GM21515 (cell line): ENCODE data around the gene EMC7.
"Not testable (repeated sequence)": the region's sequence is repeated elsewhere in the genome, so short reads cannot be mapped to it uniquely, and the experiment has no call there.

Experiments
- ATAC-seq: cut with Tn5 transposase; IDR thresholded peaks from one replicate; pipeline ENCODE4 v1.9.1; 2021; ENCODE audit not compliant: unreplicated experiment

Gene EMC7

DNA sequence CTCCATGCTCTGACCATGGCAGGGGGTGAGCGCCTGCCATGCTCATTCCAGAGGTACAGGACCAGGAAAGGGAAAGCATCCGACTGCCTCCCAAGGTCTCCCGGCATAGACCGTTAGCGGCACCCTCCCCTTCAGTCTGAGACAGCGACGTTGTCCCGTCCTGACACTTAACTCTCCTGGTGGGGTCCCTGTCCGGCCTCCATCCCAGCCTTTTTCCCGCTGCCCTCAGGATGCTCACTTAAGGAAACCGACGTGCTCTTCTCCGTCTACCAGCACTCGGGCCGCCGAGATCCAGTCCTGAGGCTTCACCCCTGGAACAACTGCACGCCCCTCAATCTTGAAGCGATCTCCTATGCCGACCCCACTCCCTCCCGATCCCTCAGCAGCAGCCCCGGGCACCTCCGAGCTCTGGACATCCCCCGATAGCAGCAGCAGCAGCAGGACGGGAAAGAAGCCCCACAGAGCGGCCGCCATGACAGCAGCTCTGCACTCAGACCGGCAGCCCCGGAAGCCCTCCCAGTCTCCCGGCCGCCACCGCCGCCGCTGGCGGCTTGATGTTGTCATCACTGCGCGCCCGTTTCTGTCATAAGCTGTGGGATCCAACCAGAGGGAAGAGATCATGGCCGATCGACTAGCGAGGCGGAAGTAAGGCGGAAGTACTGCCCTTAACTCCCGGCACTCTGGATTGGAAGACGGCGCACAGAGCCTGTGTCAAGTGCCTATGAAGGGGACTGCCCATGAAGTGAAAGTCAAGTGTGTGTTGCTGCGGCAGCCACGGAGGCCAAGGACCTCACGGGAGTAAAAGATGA lies at the start of gene EMC7, which contains the start of gene PGBD4:
Gene EMC7, minus strand, starts transcription at position 497 of the 809 bp plus-strand sequence. Its CDS starts 23 bp downstream, at position 474.
Gene PGBD4, plus strand, starts transcription at position 718 of the 809 bp plus-strand sequence. CDS start 449 bp downstream, outside the sequence.
- ATAC-seq: peak; percentile 96

DNA sequence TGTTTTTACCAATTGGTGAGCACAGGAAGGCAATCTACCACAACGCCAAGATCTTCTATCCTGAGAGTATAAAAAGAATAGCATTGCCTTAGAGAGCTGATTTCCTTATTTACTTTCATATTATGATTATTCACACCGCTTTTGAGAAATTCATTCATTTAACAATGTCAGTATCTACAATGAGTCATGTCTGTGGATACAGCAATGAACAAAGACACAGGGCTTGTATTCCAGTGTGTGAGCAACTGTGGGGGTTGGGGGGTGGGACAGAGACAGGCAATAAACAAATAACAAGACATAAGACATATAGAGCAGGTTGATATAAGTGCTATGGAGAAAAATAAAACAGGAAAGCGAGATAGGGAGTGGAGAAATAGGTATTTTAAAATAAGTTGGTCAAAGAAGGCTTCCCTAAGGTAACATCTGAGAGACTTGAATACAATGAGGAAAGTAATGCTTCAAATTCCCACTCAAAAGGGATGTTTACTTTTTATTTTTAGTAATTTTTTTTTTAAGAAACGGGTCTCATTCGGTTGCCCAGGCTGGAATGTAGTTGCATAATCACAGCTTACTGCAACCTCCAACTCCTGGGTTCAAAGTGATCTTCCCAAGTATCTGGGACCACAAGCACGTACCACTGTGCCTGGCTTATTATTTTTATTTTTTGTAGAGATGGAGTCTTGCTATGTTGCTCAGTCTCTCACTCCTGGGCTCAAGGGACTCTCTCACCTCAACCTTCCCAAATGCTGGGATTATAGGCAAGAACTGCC lies 45.9 kb upstream of the EMC7 start:
- no peak for ATAC-seq

DNA sequence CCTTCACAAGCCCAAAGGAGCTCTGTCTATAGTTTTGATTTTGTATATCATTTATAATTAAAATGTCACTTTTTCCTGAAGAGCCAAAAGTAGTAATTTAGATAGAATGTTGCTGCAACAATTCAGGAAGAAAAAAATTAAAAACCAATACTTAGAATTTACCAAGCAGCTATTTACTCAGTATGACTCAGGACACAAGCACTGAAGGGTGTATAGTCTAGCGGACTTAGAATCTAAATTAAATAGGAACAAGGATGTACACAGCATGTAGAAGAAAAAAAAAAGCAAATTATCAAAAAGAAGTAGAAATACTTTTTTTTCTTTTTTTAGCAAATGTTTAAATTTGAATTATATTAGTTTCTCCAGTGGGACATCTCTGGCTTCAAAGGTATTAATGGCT lies 31.8 kb upstream of the EMC7 start:
- no peak for ATAC-seq

DNA sequence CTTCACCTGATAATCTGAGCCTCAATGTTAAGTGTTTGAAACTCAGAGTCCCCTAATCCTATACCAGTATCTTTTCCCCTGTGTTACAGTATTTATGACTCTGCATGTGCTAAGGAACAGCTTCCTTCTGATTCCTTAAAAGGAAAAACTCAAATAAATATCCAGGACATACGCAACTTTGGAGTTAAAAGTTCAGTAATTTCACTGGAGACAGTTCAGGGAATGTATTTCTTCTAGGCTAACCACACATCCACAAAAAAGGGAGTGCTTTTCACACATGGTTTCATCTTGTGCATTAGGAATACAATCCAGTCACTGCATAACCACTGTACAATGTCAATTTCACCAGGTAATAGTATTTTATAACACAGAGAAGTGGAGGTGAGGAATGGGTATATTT lies 31.2 kb upstream of the EMC7 start:
- no peak for ATAC-seq

DNA sequence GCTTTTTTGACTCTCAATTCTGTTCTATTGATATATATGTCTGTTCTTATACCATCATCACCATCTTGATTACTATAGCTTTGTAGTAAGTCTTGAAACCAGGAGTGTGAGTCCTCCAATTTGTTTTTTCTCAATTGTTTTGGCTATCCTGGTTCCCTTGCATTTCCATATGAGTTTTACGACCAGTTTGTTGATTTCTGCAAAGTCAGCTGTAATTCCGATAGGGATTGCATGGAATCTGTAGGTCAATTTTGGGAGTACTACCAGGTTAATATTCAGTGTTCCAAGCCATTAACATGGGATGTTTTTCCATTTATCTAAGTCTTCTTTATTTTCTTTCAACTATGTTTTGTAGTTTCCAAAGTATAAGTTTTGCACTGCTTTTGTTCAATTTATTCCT lies 27.2 kb upstream of the EMC7 start:
- no peak for ATAC-seq

DNA sequence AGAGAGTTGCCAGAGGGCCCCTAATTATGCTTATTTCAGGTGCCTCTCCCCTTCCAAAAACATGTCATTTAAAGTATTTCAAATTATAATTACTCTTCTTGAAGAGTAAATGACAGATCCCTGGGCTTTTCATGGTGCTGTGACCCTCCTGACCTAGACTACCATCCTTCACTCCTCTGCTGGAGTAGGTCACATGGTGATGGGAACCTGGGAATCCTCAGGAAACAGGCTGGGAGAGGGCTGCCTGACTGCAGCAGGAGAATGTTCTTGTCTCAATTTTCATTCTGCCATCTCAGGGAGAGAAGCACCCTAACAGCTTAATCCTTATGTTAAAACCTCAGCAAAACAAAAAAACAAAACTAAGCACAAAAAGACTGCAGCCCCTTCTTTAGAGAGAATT lies 24.9 kb upstream of the EMC7 start:
- no peak for ATAC-seq

DNA sequence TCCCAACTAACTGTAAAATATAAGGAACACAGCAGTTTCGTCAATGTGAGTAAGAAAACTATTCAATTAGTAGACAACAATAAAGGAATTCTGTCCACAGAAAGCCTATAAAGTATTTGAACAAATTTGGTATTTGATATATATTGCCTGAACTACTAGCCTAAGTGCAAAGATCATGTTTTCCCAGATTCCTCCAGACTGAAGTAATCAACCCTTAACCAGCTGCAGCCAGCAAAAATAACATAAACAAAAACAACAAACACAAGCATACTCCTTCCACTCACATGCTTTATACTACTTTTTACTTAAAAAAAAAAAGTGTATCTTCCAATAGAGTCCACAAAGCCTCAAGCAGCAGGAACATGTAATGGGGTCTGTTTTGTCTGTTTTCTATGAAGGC lies 24.3 kb upstream of the EMC7 start:
- no peak for ATAC-seq

DNA sequence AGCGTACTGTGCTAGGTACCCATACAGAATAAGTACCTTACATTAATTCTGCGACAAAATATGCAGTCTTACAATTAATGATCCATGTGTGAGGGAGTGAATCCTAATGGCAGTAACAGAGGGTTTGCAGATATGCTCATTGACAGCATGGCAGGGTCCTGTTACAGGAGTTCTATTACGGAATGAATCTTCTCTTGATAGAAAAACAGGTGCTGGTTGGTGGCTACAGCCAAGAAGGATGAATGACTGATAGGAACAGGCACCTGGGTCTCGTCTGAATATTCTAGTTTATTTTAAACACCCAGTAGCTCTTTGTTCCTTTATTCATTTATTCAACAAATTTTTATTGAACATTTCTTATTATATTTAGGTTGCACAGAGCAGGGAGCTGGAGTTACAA lies 23.0 kb upstream of the EMC7 start:
- no peak for ATAC-seq

DNA sequence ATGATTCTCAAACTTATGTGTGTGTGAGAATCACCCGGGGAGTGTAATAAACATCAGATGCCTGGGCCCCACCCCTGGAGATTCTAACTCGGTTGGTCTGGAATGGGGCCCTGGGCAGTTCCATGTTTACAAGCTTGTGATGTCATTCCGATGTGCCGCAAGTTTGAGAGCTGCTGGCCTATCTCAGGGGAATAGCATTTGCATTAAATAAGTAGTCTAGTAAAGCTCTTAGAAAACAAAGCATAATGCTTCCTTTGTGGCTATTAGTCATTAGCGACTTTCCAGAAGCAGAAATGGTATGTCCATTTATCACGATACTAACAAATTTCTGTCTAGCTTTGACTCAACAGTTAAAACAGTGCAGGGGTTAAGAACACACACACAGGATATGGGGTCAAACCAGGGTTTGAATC lies 21.1 kb upstream of the EMC7 start:
- ATAC-seq: no peak

DNA sequence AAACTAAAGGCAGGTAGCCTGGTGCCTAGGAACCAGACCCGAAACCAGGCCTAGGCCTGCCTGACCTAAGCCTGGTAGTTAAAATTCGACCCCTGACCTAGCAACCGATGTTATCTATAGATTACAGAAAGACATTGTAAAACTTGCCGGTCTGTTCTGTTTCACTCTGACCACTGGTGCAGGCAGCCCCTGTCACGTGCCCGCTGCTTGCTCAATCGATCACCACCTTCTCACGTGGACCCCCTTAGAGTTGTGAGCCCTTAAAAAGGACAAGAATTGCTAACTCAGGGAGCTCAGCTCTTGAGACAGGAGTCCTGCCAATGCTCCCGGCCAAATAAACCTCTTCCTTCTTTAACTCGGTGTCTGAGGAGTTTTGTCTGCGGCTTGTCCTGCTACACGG lies 20.1 kb upstream of the EMC7 start:
- ATAC-seq: not testable (repeated sequence)

DNA sequence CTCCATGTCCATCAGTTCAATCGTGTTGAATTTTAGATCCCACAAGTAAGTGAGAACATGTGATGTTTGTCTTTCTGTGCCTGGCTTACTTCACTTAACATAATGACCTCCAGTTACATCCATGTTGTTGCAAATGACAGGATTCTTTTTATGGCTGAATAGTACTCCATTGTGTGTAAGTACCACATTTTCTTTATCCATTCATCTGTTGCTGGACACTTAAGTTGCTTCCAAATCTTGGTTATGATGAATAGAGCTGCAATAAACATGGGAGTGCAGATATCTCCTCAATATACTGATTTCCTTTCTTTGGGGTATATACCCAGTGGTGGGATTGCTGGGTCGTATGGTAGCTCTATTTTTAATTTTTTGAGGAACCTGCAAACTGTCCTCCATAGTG lies 18.8 kb upstream of the EMC7 start:
- not testable (repeated sequence) for ATAC-seq

DNA sequence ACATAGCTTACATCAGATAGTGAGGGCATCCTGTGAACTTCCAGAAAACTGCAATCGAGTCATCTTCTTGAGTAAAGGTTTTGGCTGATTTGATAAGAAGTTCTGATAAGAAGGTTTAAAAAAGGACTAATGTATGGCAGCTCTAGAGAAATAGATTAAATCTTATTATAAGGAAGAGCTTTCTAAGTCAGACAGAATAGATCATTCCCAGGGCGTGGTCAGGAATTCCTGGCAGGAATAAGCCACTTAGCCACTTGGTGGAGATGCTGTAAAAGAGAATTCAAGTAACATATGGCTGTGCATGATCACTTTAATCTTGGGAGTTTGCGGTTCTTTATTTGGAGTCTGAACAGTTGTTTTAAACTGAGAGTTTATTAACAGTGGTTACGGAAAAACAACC lies 17.6 kb upstream of the EMC7 start:
- no peak for ATAC-seq

DNA sequence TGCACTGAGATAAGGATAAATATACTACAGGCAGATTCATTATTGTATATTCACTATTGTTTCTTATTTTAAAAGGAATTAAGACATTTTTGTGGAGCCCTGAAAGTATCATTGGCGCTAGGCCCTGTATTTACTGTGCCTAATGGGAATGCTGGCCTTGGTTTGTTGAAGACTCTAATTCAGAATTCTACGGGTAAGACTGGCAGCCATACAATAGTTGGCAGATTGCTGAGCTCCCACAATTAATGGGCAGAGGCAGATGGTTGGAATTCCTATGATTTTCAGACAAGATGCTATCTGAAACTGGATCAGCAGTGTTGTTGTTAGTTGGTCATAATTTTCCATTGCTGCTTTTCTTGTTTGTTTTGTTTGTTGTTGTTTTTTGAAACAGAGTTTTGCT lies 15.0 kb upstream of the EMC7 start:
- no peak for ATAC-seq

DNA sequence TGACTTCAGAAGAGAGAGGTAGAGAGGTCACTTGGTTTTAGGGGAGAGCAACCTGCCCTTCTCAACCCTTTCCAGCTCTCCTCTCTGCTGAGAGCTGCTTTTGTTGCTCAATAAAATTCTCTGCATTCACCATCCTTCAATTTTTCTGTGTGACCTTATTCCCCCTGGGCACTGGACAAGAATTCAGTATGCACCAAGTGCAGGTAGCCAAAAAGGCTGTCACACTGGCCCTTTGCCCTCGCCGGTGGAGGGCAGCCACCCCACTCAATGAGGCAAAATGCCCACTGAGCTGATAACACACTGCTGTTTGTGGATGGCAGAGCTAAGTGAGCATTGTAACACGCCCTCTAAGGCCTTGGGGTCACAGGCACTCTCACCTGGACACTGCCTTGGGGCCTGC lies 13.1 kb upstream of the EMC7 start:
- ATAC-seq: no peak

DNA sequence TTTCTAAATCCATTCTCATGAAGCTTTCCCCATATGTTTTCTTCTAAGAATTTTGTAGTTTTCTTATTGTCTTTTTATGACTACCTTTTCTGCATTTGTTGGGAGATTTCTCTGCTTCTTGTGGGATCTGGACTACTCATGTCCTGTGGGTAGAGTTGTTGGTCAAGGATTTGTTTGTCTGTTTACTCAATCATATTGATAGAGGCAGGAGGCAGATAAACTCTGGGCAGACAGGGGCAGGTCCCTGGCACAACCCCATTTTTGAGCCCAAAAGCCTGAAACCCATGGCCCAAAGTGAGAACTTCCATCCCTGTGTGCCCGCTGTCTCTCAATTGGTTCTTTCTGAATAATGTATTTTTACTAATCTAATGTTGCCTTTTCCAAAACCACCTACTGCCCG lies 12.6 kb upstream of the EMC7 start:
- ATAC-seq: no peak

DNA sequence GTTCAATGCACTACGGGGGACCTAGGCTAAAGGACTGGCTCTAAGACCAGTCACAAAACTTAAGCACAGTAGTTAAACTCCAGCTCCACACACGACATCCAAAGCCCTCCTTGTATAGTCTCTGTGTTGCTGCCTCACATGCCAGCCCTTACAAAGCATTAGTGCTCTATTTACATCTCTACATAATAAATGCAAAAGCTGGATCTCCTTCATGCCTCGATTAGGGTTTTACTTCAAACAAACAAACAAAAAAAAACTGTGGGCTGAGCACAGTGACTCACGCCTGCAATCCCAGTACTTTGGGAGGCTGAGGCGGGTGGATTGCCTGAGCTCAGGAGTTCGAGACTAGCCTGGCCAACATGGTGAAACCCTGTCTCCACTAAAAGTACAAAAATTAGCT lies 9.8 kb upstream of the EMC7 start:
- ATAC-seq: no peak

DNA sequence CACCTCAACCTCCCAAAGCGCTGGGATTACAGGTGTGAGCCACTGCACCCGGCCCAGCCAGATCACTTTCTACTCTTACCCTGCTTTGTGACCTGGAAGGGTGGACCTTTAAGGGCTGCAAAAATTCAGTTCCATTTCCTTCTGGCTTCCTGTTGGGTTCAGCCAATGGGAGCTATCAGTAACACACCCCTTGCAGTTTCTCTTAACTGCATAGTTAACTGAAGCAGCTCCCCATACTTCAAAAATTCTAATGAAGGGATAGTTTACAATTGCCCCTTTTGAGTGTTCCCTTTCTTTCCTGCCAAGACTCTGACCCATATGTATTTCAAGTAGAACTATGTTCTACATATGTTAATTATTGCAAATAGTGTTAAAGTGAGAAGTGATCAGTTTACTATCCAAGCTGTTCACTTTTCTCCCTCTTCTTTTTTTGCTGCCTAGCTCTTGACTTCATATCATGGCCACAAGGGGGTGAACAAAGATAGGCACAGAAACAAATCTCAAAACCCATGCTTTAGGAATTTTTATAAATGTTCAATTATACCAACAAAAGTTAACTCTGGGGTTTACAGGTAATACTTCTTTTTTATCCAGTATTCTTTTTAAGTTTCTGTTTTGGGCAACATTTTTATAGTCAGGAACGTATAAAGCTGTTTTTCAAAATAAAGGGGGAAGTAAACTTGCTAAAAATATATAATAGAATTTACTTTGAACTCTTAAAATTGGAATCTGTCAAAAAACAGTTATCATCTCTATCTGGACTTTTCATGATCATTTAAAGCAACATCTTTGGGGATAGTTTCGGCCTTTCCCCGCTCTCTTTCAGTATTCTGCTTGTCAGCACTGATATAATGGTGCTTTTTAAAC lies 8.4 kb upstream of the EMC7 start:
- ATAC-seq: no peak

DNA sequence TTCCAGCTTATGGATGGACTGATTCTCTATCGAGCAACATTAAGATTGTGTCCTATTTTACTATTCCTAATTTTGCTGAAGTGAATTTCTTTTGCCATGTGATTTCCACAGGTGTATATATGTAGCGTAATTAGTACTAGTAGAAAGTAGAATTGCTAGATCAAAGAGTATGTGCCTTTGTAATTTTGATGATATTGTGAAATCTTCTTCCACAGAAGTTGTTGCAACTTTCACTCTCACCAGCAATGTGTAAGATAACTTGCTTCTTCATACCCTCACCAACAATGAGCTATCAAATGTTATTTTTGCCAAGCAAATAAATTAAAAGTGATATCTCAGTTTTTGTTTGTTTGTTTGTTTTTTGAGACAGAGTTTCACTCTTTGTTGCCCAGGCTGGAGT lies 5.7 kb upstream of the EMC7 start:
- no peak for ATAC-seq

DNA sequence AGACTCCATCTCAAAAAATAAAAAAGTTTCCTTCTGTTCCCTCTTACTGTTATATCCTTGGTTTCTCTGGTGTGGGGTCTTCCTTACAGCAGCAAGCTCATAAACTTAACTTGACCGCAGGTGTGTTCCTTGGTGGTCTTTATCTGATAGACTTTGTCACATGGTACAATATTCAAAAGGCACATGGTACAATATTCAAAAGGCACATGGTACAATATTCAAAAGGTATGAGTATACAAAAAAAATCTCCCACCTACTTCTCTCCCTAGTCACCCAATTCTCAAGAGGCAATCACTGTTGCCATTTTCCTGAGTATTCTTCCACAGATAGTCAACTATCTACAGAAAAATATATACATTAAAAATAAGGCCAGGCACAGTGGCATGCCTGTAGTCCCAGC lies 4.8 kb upstream of the EMC7 start:
- no peak for ATAC-seq

DNA sequence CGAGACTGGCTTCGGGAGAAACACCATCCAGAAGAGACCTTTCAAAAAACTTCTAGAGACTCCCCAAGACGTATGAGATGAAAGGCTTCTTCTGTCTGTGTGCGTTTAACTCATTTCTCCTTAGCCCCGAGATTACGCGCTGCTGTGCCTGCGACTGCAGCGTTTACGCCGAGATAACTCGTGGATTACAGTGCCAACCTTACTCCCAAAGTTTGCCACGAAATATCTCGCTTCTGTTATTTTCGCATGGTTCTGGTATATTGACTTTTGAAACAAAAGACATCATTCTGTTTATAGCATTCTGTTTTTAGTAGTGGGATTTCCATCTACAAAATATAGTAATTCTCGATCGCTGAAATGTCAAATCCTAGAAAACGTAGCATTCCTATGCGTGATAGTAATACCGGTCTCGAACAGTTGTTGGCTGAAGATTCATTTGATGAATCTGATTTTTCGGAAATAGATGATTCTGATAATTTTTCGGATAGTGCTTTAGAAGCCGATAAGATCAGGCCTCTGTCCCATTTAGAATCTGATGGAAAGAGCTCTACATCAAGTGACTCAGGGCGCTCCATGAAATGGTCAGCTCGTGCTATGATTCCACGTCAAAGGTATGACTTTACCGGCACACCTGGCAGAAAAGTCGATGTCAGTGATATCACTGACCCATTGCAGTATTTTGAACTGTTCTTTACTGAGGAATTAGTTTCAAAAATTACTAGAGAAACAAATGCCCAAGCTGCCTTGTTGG lies 688 bp upstream of the EMC7 start:
- ATAC-seq: no peak

DNA sequence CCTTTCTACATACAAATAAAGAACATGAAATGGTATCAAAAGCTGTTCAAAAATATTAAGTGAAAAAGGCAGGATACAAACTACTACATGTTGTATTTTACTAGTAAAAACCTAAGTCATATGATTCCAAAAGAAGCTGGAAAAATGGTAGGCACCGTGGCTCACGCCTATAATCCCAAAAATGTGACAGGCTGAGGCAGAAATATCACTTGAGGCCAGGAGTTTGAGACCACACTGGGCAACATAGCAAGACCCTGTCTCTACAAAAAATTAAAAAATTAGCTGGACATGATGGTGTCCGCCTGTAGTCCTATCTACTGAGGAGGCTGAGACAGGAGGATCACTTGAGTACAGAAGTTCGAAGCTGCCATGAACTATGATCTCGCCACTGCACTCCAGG lies 1.7 kb downstream of the EMC7 start:
- no peak for ATAC-seq
